H9 (cell line): ENCODE results near the gene ELMO2. TPM values are rescaled to one million over a fixed set of nuclear protein-coding genes. Genes with fewer than 3 reads are reported as not detected.

Source experiments
- DNase-seq: peaks from one replicate; pipeline ENCODE4 v3.0.0-alpha.2; 2017
- H2AFZ ChIP-seq: one replicate; pipeline ENCODE4 v1.6.1; 2013; ENCODE audit warnings: mild to moderate bottlenecking, low read length, control low read depth, moderate library complexity
- H2AK5ac ChIP-seq: 2 replicates; pipeline ENCODE4 v1.6.1; 2013; ENCODE audit warnings: low read length, control low read depth, mixed read lengths; ENCODE audit not compliant: insufficient read length
- H2BK120ac ChIP-seq: one replicate; pipeline ENCODE4 v1.6.1; 2013; ENCODE audit warnings: low read depth, mild to moderate bottlenecking, low read length, control low read depth, inconsistent platforms; ENCODE audit not compliant: poor library complexity, severe bottlenecking
- H2BK12ac ChIP-seq: 2 replicates; pipeline ENCODE4 v1.6.1; 2013; ENCODE audit warnings: low read length, control low read depth, mixed read lengths, low read depth; ENCODE audit not compliant: insufficient read length
- H2BK15ac ChIP-seq: 2 replicates; pipeline ENCODE4 v1.6.1; 2013; ENCODE audit warnings: low read depth, low read length, control low read depth
- H2BK20ac ChIP-seq: one replicate; pipeline ENCODE4 v1.6.1; 2013; ENCODE audit warnings: low read depth, mild to moderate bottlenecking, low read length, control low read depth, inconsistent platforms; ENCODE audit not compliant: poor library complexity, severe bottlenecking
- H2BK5ac ChIP-seq: 2 replicates; pipeline ENCODE4 v1.6.1; 2013; ENCODE audit warnings: low read length, control low read depth, mixed read lengths; ENCODE audit not compliant: insufficient read length
- H3K14ac ChIP-seq: 2 replicates; pipeline ENCODE4 v1.6.1; 2013; ENCODE audit warnings: low read length, control low read depth; ENCODE audit not compliant: insufficient read depth
- H3K18ac ChIP-seq: 2 replicates; pipeline ENCODE4 v1.6.1; 2013; ENCODE audit warnings: low read depth, mild to moderate bottlenecking, mixed read lengths, low read length, control low read depth; ENCODE audit not compliant: insufficient read length
- H3K23ac ChIP-seq: 2 replicates; pipeline ENCODE4 v1.6.1; 2013; ENCODE audit warnings: low read length, control low read depth, mixed read lengths, low read depth; ENCODE audit not compliant: insufficient read length
- H3K23me2 ChIP-seq: 2 replicates; pipeline ENCODE4 v1.6.1; 2013; ENCODE audit warnings: low read depth, mild to moderate bottlenecking, mixed read lengths, low read length, control low read depth; ENCODE audit not compliant: insufficient read length, poor library complexity, severe bottlenecking
- H3K27ac ChIP-seq: 2 replicates; pipeline ENCODE4 v1.5.1; 2013; ENCODE audit warnings: low read length, control low read depth, mixed read lengths, low read depth; ENCODE audit not compliant: insufficient read length
- H3K27me3 ChIP-seq: 2 replicates; pipeline ENCODE4 v1.6.1; 2013; ENCODE audit warnings: low read length, control low read depth, inconsistent platforms; ENCODE audit not compliant: insufficient read depth
- H3K4ac ChIP-seq: 2 replicates; pipeline ENCODE4 v1.6.1; 2013; ENCODE audit warnings: low read depth, mild to moderate bottlenecking, control low read depth, inconsistent platforms, low read length, moderate library complexity
- H3K4me1 ChIP-seq: 2 replicates; pipeline ENCODE4 v1.6.1; 2013; ENCODE audit warnings: low read length, control low read depth, inconsistent platforms; ENCODE audit not compliant: insufficient read depth
- H3K4me2 ChIP-seq: 2 replicates; pipeline ENCODE4 v1.6.1; 2013; ENCODE audit warnings: low read length, control low read depth, mixed read lengths; ENCODE audit not compliant: insufficient read length, insufficient read depth
- H3K56ac ChIP-seq: 2 replicates; pipeline ENCODE4 v1.6.1; 2013; ENCODE audit warnings: low read depth, mild to moderate bottlenecking, mixed read lengths, low read length, control low read depth; ENCODE audit not compliant: insufficient read length
- H3K79me1 ChIP-seq: 2 replicates; pipeline ENCODE4 v1.6.1; 2013; ENCODE audit warnings: low read depth, mild to moderate bottlenecking, moderate library complexity, low read length, control low read depth, inconsistent platforms; ENCODE audit not compliant: insufficient read depth, poor library complexity, severe bottlenecking
- H3K79me2 ChIP-seq: 2 replicates; pipeline ENCODE4 v1.6.1; 2013; ENCODE audit warnings: low read length, control low read depth, inconsistent platforms; ENCODE audit not compliant: insufficient read depth
- H3K9ac ChIP-seq: 2 replicates; pipeline ENCODE4 v1.6.1; 2013; ENCODE audit warnings: low read length, control low read depth, mixed read lengths; ENCODE audit not compliant: insufficient read length; ENCODE audit errors: extremely low read depth
- H3K9me3 ChIP-seq: one replicate; pipeline ENCODE4 v1.6.1; 2013; ENCODE audit warnings: low read depth, low read length, inconsistent platforms; ENCODE audit not compliant: control insufficient read depth
- H3T11ph ChIP-seq: one replicate; pipeline ENCODE4 v1.6.1; 2013; ENCODE audit warnings: mild to moderate bottlenecking, low read length, control low read depth, inconsistent platforms
- H4K20me1 ChIP-seq: one replicate; pipeline ENCODE4 v1.6.1; 2013; ENCODE audit not compliant: control insufficient read depth, insufficient read length, insufficient read depth
- H4K5ac ChIP-seq: 2 replicates; pipeline ENCODE4 v1.6.1; 2013; ENCODE audit warnings: low read depth, mild to moderate bottlenecking, mixed read lengths, low read length, control low read depth; ENCODE audit not compliant: insufficient read length
- H4K8ac ChIP-seq: replicated peaks from 2 replicates; pipeline ENCODE4 v1.6.1; 2013; ENCODE audit warnings: low read length, control low read depth, mixed read lengths, low read depth; ENCODE audit not compliant: insufficient read length
- H4K91ac ChIP-seq: 2 replicates; pipeline ENCODE4 v1.6.1; 2013; ENCODE audit warnings: low read depth, mild to moderate bottlenecking, moderate library complexity, mixed read lengths, low read length, control low read depth; ENCODE audit not compliant: insufficient read length
- H3K27ac Mint-ChIP-seq, 3 experiments: 2 replicates in 2 of 3; 3 replicates in 1 of 3; pipeline ENCODE4 v1.8.0; 2020 to 2021; ENCODE audit warnings: mixed read lengths in 3 of 3, mild to moderate bottlenecking in 1 of 3, moderate library complexity in 1 of 3
- H3K27me3 Mint-ChIP-seq: 2 replicates; pipeline ENCODE4 v1.8.0; 2021; ENCODE audit warnings: low read depth, mild to moderate bottlenecking, moderate library complexity, mixed read lengths
- H3K36me3 Mint-ChIP-seq, 3 experiments: 2 replicates in 2 of 3; 3 replicates in 1 of 3; pipeline ENCODE4 v1.8.0; 2020 to 2021; ENCODE audit warnings: low read depth in 3 of 3, mixed read lengths in 3 of 3; ENCODE audit not compliant: insufficient read depth in 1 of 3
- H3K4me1 Mint-ChIP-seq, 2 experiments: 2 replicates each; pipeline ENCODE4 v1.8.0; 2020; ENCODE audit warnings: mixed read lengths in 2 of 2
- H3K4me3 Mint-ChIP-seq, 2 experiments: 2 replicates in 1 of 2; 3 replicates in 1 of 2; pipeline ENCODE4 v1.8.0; 2020 to 2021; ENCODE audit warnings: mild to moderate bottlenecking in 2 of 2, mixed read lengths in 2 of 2, moderate library complexity in 1 of 2
- H3K9me3 Mint-ChIP-seq, 2 experiments: 2 replicates in 1 of 2; 3 replicates in 1 of 2; pipeline ENCODE4 v1.8.0; 2020; ENCODE audit warnings: mild to moderate bottlenecking in 2 of 2, mixed read lengths in 2 of 2, moderate library complexity in 1 of 2
- WGBS: extraction: QIAGEN DNeasy Blood & Tissue Kit; methylation state at CpG from one replicate; pipeline ENCODE4 v1.1.7; 2013; ENCODE audit warnings: missing lambda C conversion rate, low lambda C conversion rate, mixed read lengths; ENCODE audit not compliant: insufficient read length; ENCODE audit errors: extremely low coverage; 5-methylcytosine and 5-hydroxymethylcytosine counted together
- total RNA-seq: library from RNA; stranded (reverse); gene quantifications from 2 replicates; pipeline ENCODE4 v1.2.1, GENCODE V29; 2021
- TF ChIP-seq, protein P1 (sequence below): fragments of 200-600 bp; sonication (generic); conservative IDR thresholded peaks from 3 replicates; pipeline ENCODE4 v1.8.0; 2021; ENCODE audit warnings: antibody characterized with exemption, mild to moderate bottlenecking

The ELMO2 gene
- total RNA-seq, 1 experiment from 2014 or later: 32.5 TPM

DNA sequence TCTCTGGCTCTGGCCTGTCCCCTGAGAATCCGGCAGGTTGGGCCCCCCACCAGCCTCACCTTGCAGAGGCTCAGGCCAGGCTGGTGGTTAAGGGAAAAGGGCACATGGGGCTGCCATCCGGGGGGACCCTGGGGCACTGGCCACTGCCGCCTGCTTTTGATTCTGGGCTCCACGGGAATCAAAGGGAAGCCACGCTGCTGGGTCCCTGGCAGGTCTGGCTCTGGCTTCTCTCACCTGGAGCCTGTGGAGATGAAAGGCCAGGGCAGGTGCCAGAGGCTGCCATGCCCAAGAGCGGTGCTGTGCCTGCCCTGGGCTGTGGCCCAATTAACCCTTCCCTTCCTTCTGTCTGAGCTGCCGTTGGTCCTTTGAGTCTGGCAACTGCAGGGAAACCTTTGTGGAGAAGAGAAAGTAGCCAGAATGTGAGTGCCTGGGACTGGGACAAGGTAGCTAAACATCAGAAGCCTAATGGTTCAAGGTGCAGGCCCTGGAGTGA is 88.7 kb downstream of the ELMO2 start:
- Mint-ChIP-seq H3K4me3 (no peak overlapping the region), H3K9me3 (no peaks in the 10 kb centered on the region), H3K27me3 (peaks cover 65% of the 10 kb centered on the region), H3K4me1 (peaks cover 0 to 3% of the 10 kb centered on the region in 2 experiments; a peak in 1 of 4 replicates), H3K36me3 (no peaks in the 10 kb centered on the region), H3K27ac (no peak overlapping the region)
- H2BK120ac ChIP-seq: no peak overlapping the region
- no peak overlapping the region for H3K14ac ChIP-seq
- no peak overlapping the region for H2AFZ ChIP-seq
- DNase-seq: no peak
- no peak overlapping the region for H3K27ac ChIP-seq
- no peak overlapping the region for H2BK15ac ChIP-seq
- H2AK5ac ChIP-seq: no peak overlapping the region
- H3K4me1 ChIP-seq: no peaks in the 10 kb centered on the region
- WGBS: no CpG with 5 or more reads among the region's 7 CpGs
- H4K8ac ChIP-seq: no peak overlapping the region
- H3K56ac ChIP-seq: no peak overlapping the region
- no peaks in the 10 kb centered on the region for H3K23me2 ChIP-seq
- no peaks in the 10 kb centered on the region for H3K79me1 ChIP-seq
- no peak overlapping the region for H4K5ac ChIP-seq
- no peak overlapping the region for H3K23ac ChIP-seq
- no peak overlapping the region for H3K18ac ChIP-seq
- H3K27me3 ChIP-seq: peaks cover 3% of the 10 kb centered on the region; the same call in 1 of the 2 replicates
- no peak overlapping the region for H2BK20ac ChIP-seq
- H3K9ac ChIP-seq: no peak overlapping the region
- no peak overlapping the region for H2BK12ac ChIP-seq
- H4K91ac ChIP-seq: no peak overlapping the region
- no peaks in the 10 kb centered on the region for H3K79me2 ChIP-seq
- H4K20me1 ChIP-seq: no peaks in the 10 kb centered on the region
- no peak overlapping the region for H2BK5ac ChIP-seq
- TF ChIP-seq, protein P1, sequence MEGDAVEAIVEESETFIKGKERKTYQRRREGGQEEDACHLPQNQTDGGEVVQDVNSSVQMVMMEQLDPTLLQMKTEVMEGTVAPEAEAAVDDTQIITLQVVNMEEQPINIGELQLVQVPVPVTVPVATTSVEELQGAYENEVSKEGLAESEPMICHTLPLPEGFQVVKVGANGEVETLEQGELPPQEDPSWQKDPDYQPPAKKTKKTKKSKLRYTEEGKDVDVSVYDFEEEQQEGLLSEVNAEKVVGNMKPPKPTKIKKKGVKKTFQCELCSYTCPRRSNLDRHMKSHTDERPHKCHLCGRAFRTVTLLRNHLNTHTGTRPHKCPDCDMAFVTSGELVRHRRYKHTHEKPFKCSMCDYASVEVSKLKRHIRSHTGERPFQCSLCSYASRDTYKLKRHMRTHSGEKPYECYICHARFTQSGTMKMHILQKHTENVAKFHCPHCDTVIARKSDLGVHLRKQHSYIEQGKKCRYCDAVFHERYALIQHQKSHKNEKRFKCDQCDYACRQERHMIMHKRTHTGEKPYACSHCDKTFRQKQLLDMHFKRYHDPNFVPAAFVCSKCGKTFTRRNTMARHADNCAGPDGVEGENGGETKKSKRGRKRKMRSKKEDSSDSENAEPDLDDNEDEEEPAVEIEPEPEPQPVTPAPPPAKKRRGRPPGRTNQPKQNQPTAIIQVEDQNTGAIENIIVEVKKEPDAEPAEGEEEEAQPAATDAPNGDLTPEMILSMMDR: no peak
- H3K4me2 ChIP-seq: no peak overlapping the region
- H3T11ph ChIP-seq: no peak overlapping the region
- H3K9me3 ChIP-seq: no peaks in the 10 kb centered on the region
- H3K4ac ChIP-seq: no peak overlapping the region
